ENCODE data around the gene RNF157. TPM values are rescaled to one million over a fixed set of nuclear protein-coding genes. Genes with fewer than 3 reads are reported as not detected.

The RNF157 gene
- total and polyA plus RNA-seq, 11 donors, result 3.6 to 7.4 (median 5.2) TPM

DNA sequence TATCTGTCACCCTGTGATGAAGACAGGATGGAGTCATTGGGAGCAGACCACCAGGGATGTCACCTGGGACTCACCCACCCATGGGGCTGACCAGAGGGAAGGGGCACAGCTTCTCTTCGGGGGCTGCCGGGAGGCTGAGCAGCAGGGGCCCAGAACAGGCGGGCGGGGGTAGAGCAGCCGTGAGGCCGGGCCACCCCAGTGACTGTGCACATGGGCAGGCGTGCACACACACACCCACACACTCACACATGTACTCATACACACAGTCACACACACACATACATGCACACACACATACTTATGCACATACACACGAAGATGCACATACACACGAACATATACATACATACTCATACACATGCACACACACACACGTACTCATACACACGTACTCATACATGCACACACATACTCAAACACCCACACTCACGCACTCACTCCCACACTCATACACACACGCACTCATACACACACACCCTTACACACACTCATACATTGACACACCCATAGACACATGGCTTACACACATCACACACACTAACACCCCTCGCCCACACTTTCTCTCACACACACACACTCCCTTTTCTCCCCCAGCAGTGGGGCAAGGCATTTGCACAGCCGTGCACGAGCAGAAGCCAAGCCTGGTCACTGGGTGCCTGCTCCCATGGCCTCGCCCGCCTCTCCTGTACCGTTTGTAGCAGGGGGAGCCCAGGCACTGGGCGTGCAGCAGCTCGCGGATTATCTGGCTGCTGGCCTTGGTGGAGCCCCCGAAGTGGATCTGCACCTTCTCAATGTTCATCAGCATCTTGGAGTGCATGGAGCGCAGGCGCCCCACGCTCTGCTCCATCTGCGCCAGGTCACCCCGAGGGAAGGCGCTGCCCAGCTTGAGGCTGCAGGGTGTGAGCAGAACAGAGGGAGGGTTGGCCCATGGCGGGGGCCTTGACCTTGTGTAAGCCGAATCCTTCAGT, 37.3 kb upstream of the RNF157 start:
- no peak overlapping the region for H3K4me3 ChIP-seq
- H3K4me1 ChIP-seq, result peaks cover 0 to 26% (median 8%) of the 10 kb centered on the region in 12 donors
- intact Hi-C loops (cut with DNase I), result loop anchor here in 7 of 10 donors (2.0 to 10.0 kb wide), 8 partner anchors 93 to 373 kb away; partner anchors contain the start of gene MRPL38 (in 1 of the 7)
- DNase-seq (no peak), ATAC-seq (no peak)
- no peaks in the 10 kb centered on the region for H3K9me3 ChIP-seq
- H3K27ac ChIP-seq, result no peak overlapping the region
- TF ChIP-seq, protein P1, sequence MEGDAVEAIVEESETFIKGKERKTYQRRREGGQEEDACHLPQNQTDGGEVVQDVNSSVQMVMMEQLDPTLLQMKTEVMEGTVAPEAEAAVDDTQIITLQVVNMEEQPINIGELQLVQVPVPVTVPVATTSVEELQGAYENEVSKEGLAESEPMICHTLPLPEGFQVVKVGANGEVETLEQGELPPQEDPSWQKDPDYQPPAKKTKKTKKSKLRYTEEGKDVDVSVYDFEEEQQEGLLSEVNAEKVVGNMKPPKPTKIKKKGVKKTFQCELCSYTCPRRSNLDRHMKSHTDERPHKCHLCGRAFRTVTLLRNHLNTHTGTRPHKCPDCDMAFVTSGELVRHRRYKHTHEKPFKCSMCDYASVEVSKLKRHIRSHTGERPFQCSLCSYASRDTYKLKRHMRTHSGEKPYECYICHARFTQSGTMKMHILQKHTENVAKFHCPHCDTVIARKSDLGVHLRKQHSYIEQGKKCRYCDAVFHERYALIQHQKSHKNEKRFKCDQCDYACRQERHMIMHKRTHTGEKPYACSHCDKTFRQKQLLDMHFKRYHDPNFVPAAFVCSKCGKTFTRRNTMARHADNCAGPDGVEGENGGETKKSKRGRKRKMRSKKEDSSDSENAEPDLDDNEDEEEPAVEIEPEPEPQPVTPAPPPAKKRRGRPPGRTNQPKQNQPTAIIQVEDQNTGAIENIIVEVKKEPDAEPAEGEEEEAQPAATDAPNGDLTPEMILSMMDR (IDR thresholded peaks at IDR 0.05), result no peak
- TF ChIP-seq POLR2A (IDR thresholded peaks at IDR 0.05), result no peak
- no peaks in the 10 kb centered on the region for H3K36me3 ChIP-seq
- no peaks in the 10 kb centered on the region for H3K27me3 ChIP-seq
- 88 to 95% (median 92%) methylated on average over 23 to 31 of the region's 31 CpGs for WGBS, 4 donors

GRCh38 chr17:76276461-76277299, 36.4 kb upstream of the RNF157 start:
- peak overlapping the region in 1 of 12 donors; percentile 32 for H3K27ac ChIP-seq
- H3K4me1 ChIP-seq, result peaks cover 3 to 31% (median 16%) of the 10 kb centered on the region in 12 donors
- no peak for TF ChIP-seq POLR2A (IDR thresholded peaks at IDR 0.05)
- TF ChIP-seq, protein P1 (IDR thresholded peaks at IDR 0.05), result no peak
- ATAC-seq (no peak), DNase-seq (no peak)
- intact Hi-C loops (cut with DNase I), result loop anchor here in 6 of 10 donors (5.0 to 10.0 kb wide), 6 partner anchors 92 to 372 kb away; partner anchors contain the start of gene MRPL38 (in 1 of the 6)
- H3K27me3 ChIP-seq, result no peaks in the 10 kb centered on the region
- WGBS, 4 donors, result 86 to 91% (median 90%) methylated on average over 17 to 19 of the region's 19 CpGs
- no peaks in the 10 kb centered on the region for H3K9me3 ChIP-seq
- no peak overlapping the region for H3K4me3 ChIP-seq
- H3K36me3 ChIP-seq, result no peaks in the 10 kb centered on the region

GRCh38 chr17:76276069-76276431, 35.8 kb upstream of the RNF157 start:
- intact Hi-C loops (cut with DNase I), result loop anchor here in 6 of 10 donors (5.0 to 10.0 kb wide), 6 partner anchors 91 to 371 kb away; partner anchors contain the start of gene MRPL38 (in 1 of the 6)
- Histone ChIP-seq H3K27me3 (no peaks in the 10 kb centered on the region), H3K36me3 (peaks cover 0 to 3% (median 0%) of the 10 kb centered on the region in 9 donors), H3K4me1 (peaks cover 3 to 36% (median 22%) of the 10 kb centered on the region in 12 donors), H3K9me3 (no peaks in the 10 kb centered on the region), H3K27ac (no peak overlapping the region), H3K4me3 (no peak overlapping the region)
- no peak for TF ChIP-seq POLR2A (IDR thresholded peaks at IDR 0.05)
- TF ChIP-seq, protein P1 (IDR thresholded peaks at IDR 0.05), result no peak
- WGBS, 4 donors, result 90 to 97% (median 92%) methylated on average over 9 to 11 of the region's 11 CpGs
- no peak for ATAC-seq
- DNase-seq, result no peak

Data from heart left ventricle (tissue), 16 donors.